Measurements from ENCODE around the gene ADRA2C. TPM values are rescaled to one million over a fixed set of nuclear protein-coding genes. Genes with fewer than 3 reads are reported as not detected.

The ADRA2C gene
- total and polyA plus RNA-seq, 2 donors: 1.1 to 5.8 TPM

GRCh38 chr4:3780347-3781171 lies 14.4 kb downstream of the ADRA2C start:
- WGBS: 58% methylated on average over 21 of the region's 21 CpGs
- peak; percentile 45 for DNase-seq (ENCODE audit: extremely low spot score)

GRCh38 chr4:3781193-3781886 lies 15.2 kb downstream of the ADRA2C start:
- no peak for DNase-seq (ENCODE audit: extremely low spot score)
- H3K27ac ChIP-seq (ENCODE audit: low read depth): no peak overlapping the region
- no peaks in the 10 kb centered on the region for H3K4me1 ChIP-seq (ENCODE audit: insufficient read depth)
- WGBS: 85% methylated on average over 19 of the region's 19 CpGs
- no peak overlapping the region for H3K4me3 ChIP-seq (ENCODE audit: low read depth, low read length)
- H3K36me3 ChIP-seq (ENCODE audit: insufficient read depth): no peaks in the 10 kb centered on the region

More at GRCh38 chr4:3780347-3781171, 14.4 kb downstream of the ADRA2C start:
- Histone ChIP-seq H3K4me3 (ENCODE audit: low read depth, low read length) (no peak overlapping the region), H3K4me1 (ENCODE audit: insufficient read depth) (no peaks in the 10 kb centered on the region), H3K36me3 (ENCODE audit: insufficient read depth) (no peaks in the 10 kb centered on the region), H3K27ac (ENCODE audit: low read depth) (no peak overlapping the region)

GRCh38 chr4:3781997-3782930 lies 16.1 kb downstream of the ADRA2C start:
- 73% methylated on average over 25 of the region's 25 CpGs for WGBS
- Histone ChIP-seq H3K27ac (ENCODE audit: low read depth) (no peak overlapping the region), H3K4me3 (ENCODE audit: low read depth, low read length) (no peak overlapping the region), H3K4me1 (ENCODE audit: insufficient read depth) (no peaks in the 10 kb centered on the region), H3K36me3 (ENCODE audit: insufficient read depth) (no peaks in the 10 kb centered on the region)
- DNase-seq (ENCODE audit: extremely low spot score): no peak

- no peak for DNase-seq (ENCODE audit: extremely low spot score)
- WGBS: 36% methylated on average over 27 of the region's 27 CpGs
- Histone ChIP-seq H3K36me3 (ENCODE audit: insufficient read depth) (no peaks in the 10 kb centered on the region), H3K4me3 (ENCODE audit: low read depth, low read length) (no peak overlapping the region), H3K4me1 (ENCODE audit: insufficient read depth) (no peaks in the 10 kb centered on the region), H3K27ac (ENCODE audit: low read depth) (no peak overlapping the region)
Measured at GRCh38 chr4:3783693-3784306, 17.6 kb downstream of the ADRA2C start.

GRCh38 chr4:3784454-3785291 lies 18.5 kb downstream of the ADRA2C start:
- no peak for DNase-seq (ENCODE audit: extremely low spot score)
- Histone ChIP-seq H3K4me1 (ENCODE audit: insufficient read depth) (no peaks in the 10 kb centered on the region), H3K27ac (ENCODE audit: low read depth) (no peak overlapping the region), H3K36me3 (ENCODE audit: insufficient read depth) (no peaks in the 10 kb centered on the region), H3K4me3 (ENCODE audit: low read depth, low read length) (no peak overlapping the region)
- 62% methylated on average over 23 of the region's 23 CpGs for WGBS

- 75% methylated on average over 8 of the region's 8 CpGs for WGBS
- H3K4me1 ChIP-seq (ENCODE audit: insufficient read depth): no peaks in the 10 kb centered on the region
- no peak overlapping the region for H3K4me3 ChIP-seq (ENCODE audit: low read depth, low read length)
- DNase-seq (ENCODE audit: extremely low spot score): no peak
- no peaks in the 10 kb centered on the region for H3K36me3 ChIP-seq (ENCODE audit: insufficient read depth)
- H3K27ac ChIP-seq (ENCODE audit: low read depth): no peak overlapping the region
Measured at GRCh38 chr4:3785292-3785565, 19.0 kb downstream of the ADRA2C start.

- WGBS: 62% methylated on average over 13 of the region's 13 CpGs
- no peaks in the 10 kb centered on the region for H3K36me3 ChIP-seq (ENCODE audit: insufficient read depth)
- DNase-seq (ENCODE audit: extremely low spot score): no peak
- no peaks in the 10 kb centered on the region for H3K4me1 ChIP-seq (ENCODE audit: insufficient read depth)
- H3K27ac ChIP-seq (ENCODE audit: low read depth): no peak overlapping the region
- no peak overlapping the region for H3K4me3 ChIP-seq (ENCODE audit: low read depth, low read length)
Measured at GRCh38 chr4:3786196-3786869, 20.1 kb downstream of the ADRA2C start.

- 80% methylated on average over 23 of the region's 23 CpGs for WGBS
- no peak for DNase-seq (ENCODE audit: extremely low spot score)
- Histone ChIP-seq H3K4me1 (ENCODE audit: insufficient read depth) (no peaks in the 10 kb centered on the region), H3K27ac (ENCODE audit: low read depth) (no peak overlapping the region), H3K36me3 (ENCODE audit: insufficient read depth) (no peaks in the 10 kb centered on the region), H3K4me3 (ENCODE audit: low read depth, low read length) (no peak overlapping the region)
Measured at GRCh38 chr4:3787489-3788365, 21.5 kb downstream of the ADRA2C start.

GRCh38 chr4:3788366-3788660 lies 22.1 kb downstream of the ADRA2C start:
- Histone ChIP-seq H3K27ac (ENCODE audit: low read depth) (no peak overlapping the region), H3K4me1 (ENCODE audit: insufficient read depth) (no peaks in the 10 kb centered on the region), H3K4me3 (ENCODE audit: low read depth, low read length) (no peak overlapping the region), H3K36me3 (ENCODE audit: insufficient read depth) (no peaks in the 10 kb centered on the region)
- no peak for DNase-seq (ENCODE audit: extremely low spot score)
- 91% methylated on average over 13 of the region's 13 CpGs for WGBS

DNA sequence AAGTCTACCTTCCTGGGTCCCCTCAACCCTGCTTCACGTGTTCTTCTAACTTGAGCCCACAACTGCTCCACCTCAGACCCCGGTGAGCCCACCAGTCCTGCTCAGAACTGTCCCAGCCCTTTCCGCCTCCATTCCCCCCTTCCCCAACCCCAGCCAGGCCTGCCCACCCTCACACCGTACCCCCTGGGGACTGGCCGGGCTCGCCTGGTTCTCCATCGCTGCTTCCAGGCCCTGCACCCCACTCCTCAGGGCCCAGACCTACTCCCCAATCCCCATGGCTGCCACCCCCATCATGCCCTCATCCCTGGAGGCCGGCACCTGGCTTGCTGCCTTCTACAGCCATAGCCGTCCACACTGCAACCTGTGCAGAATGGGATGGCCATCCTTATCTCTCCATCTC lies 23.4 kb downstream of the ADRA2C start:
- Histone ChIP-seq H3K27ac (ENCODE audit: low read depth) (no peak overlapping the region), H3K4me1 (ENCODE audit: insufficient read depth) (no peaks in the 10 kb centered on the region), H3K36me3 (ENCODE audit: insufficient read depth) (no peaks in the 10 kb centered on the region), H3K4me3 (ENCODE audit: low read depth, low read length) (no peak overlapping the region)
- DNase-seq (ENCODE audit: extremely low spot score): no peak
- 77% methylated on average over 9 of the region's 9 CpGs for WGBS

GRCh38 chr4:3790006-3790561 lies 23.9 kb downstream of the ADRA2C start:
- WGBS: 78% methylated on average over 13 of the region's 13 CpGs
- Histone ChIP-seq H3K36me3 (ENCODE audit: insufficient read depth) (no peaks in the 10 kb centered on the region), H3K4me3 (ENCODE audit: low read depth, low read length) (no peak overlapping the region), H3K27ac (ENCODE audit: low read depth) (no peak overlapping the region), H3K4me1 (ENCODE audit: insufficient read depth) (no peaks in the 10 kb centered on the region)
- no peak for DNase-seq (ENCODE audit: extremely low spot score)

Data from urinary bladder (tissue), 4 donors.